Spleen (tissue), 7 donors: ENCODE data around the gene EEIG1.

ENCODE experiments used
- CTCF ChIP-seq, 11 experiments: fragments of 200-600 bp in 7 of 11; fragments of 450-650 bp in 4 of 11; sonication (generic) in 4 of 11; IDR thresholded peaks in 8 of 11; conservative IDR thresholded peaks in 3 of 11; 1 replicate in 7 of 11; 2 replicates in 4 of 11; pipeline versions ENCODE4 v1.4.0 to v1.8.0; 2016 to 2021; ENCODE audit warnings: antibody characterized with exemption in 11 of 11, inconsistent platforms in 4 of 11, mild to moderate bottlenecking in 1 of 11
- POLR2A ChIP-seq, 3 donors: fragments of 450-650 bp; IDR thresholded peaks; one replicate each; pipeline ENCODE4 v1.5.1; 2017; ENCODE audit warnings: antibody characterized with exemption in 3 of 3, mild to moderate bottlenecking in 1 of 3
- POLR2AphosphoS5 ChIP-seq, 3 donors: sonication (generic); formaldehyde crosslinking; IDR thresholded peaks; one replicate each; pipeline ENCODE4 v1.5.1; 2017; ENCODE audit warnings: antibody characterized with exemption in 3 of 3
- donor health status: DM: no; HTN: no; CAD: no; lungs with moderate emphysema.
- donor health status: DM: no; HTN: no; CAD: no.
- donor health status: DM: no; HTN: no; CAD: no.

- TF ChIP-seq CTCF (IDR thresholded peaks at IDR 0.05 in 8 of 11, conservative IDR thresholded peaks at IDR 0.05 in 3 of 11) (no peak), POLR2AphosphoS5 (IDR thresholded peaks at IDR 0.05) (no peak), POLR2A (IDR thresholded peaks at IDR 0.05) (no peak)
Observed at GRCh38 chr9:127981559-127982121, 851 bp upstream of the EEIG1 start.
